HL-60 (cell line): Measurements from ENCODE around the gene SLC2A9.

Source experiments
- GABPA ChIP-seq: IDR thresholded peaks from 2 replicates; pipeline ENCODE4 v1.6.1; 2012; ENCODE audit warnings: low read depth
- POLR2AphosphoS5 ChIP-seq: IDR thresholded peaks from 2 replicates; pipeline ENCODE4 v1.6.1; 2012; ENCODE audit warnings: low read depth
- SPI1 ChIP-seq: IDR thresholded peaks from 2 replicates; pipeline ENCODE4 v1.6.1; 2012; ENCODE audit warnings: low read depth, mild to moderate bottlenecking, borderline replicate concordance
- TF ChIP-seq, protein P1 (sequence below): IDR thresholded peaks from one replicate; pipeline ENCODE4 v1.5.1; 2011; ENCODE audit warnings: low read length, control low read depth, inconsistent platforms; ENCODE audit not compliant: insufficient read depth
- TF ChIP-seq, protein P2 (sequence below): IDR thresholded peaks from 2 replicates; pipeline ENCODE4 v1.6.1; 2012; ENCODE audit warnings: low read depth; ENCODE audit not compliant: insufficient replicate concordance

DNA sequence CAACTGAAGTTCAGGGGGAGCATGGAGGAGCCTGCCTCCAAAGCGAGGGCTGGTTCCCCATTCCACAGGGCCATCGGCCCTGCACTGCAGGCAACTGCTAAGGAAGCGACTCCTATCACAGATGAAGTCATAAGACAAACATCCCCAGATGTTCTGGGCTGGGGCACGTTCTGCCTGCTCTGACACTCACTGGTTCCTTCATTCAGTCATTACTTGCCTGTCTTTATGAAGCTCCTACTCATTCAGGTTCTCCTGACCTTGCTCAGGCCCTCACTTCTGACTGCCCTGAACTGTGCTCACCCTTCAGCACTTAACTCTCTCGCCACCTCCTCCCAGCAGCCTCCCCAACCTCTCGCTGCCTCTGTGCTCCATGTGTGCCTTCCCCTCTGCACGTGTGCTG lies 2.5 kb upstream of the SLC2A9 start:
- TF ChIP-seq, protein P1, sequence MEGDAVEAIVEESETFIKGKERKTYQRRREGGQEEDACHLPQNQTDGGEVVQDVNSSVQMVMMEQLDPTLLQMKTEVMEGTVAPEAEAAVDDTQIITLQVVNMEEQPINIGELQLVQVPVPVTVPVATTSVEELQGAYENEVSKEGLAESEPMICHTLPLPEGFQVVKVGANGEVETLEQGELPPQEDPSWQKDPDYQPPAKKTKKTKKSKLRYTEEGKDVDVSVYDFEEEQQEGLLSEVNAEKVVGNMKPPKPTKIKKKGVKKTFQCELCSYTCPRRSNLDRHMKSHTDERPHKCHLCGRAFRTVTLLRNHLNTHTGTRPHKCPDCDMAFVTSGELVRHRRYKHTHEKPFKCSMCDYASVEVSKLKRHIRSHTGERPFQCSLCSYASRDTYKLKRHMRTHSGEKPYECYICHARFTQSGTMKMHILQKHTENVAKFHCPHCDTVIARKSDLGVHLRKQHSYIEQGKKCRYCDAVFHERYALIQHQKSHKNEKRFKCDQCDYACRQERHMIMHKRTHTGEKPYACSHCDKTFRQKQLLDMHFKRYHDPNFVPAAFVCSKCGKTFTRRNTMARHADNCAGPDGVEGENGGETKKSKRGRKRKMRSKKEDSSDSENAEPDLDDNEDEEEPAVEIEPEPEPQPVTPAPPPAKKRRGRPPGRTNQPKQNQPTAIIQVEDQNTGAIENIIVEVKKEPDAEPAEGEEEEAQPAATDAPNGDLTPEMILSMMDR: no peak
- TF ChIP-seq POLR2AphosphoS5 (no peak), GABPA (no peak), SPI1 (no peak)
- TF ChIP-seq, protein P2, sequence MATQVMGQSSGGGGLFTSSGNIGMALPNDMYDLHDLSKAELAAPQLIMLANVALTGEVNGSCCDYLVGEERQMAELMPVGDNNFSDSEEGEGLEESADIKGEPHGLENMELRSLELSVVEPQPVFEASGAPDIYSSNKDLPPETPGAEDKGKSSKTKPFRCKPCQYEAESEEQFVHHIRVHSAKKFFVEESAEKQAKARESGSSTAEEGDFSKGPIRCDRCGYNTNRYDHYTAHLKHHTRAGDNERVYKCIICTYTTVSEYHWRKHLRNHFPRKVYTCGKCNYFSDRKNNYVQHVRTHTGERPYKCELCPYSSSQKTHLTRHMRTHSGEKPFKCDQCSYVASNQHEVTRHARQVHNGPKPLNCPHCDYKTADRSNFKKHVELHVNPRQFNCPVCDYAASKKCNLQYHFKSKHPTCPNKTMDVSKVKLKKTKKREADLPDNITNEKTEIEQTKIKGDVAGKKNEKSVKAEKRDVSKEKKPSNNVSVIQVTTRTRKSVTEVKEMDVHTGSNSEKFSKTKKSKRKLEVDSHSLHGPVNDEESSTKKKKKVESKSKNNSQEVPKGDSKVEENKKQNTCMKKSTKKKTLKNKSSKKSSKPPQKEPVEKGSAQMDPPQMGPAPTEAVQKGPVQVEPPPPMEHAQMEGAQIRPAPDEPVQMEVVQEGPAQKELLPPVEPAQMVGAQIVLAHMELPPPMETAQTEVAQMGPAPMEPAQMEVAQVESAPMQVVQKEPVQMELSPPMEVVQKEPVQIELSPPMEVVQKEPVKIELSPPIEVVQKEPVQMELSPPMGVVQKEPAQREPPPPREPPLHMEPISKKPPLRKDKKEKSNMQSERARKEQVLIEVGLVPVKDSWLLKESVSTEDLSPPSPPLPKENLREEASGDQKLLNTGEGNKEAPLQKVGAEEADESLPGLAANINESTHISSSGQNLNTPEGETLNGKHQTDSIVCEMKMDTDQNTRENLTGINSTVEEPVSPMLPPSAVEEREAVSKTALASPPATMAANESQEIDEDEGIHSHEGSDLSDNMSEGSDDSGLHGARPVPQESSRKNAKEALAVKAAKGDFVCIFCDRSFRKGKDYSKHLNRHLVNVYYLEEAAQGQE: no peak
